ENCODE results near the gene WWOX. TPM values are rescaled to one million over a fixed set of nuclear protein-coding genes. Genes with fewer than 3 reads are reported as not detected.

The WWOX gene
- total RNA-seq, 1 donor from 2014 or later = 29.6 TPM

DNA sequence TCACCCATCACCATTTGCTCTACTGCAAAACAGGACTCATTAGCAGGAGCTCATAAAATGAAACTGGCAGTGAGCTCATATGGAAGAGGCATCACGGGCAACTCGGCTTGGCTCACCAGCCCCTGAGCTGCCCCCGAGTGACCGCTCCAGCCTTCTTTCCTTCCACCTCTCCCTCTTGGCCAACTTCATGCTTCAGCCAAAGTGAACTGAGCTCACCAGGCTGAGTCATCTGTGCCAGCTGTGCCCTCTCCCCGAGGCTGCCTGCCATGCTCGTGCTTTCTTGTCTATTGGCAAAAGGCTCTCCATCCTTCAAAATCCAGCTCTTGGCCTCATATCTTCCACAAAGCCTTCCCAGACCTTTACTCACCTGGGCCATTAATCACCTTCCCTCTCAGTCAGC is 391.4 kb downstream of the WWOX start:
- no peak for DNase-seq (ENCODE audit: low read depth)
- TF ChIP-seq, protein P1, sequence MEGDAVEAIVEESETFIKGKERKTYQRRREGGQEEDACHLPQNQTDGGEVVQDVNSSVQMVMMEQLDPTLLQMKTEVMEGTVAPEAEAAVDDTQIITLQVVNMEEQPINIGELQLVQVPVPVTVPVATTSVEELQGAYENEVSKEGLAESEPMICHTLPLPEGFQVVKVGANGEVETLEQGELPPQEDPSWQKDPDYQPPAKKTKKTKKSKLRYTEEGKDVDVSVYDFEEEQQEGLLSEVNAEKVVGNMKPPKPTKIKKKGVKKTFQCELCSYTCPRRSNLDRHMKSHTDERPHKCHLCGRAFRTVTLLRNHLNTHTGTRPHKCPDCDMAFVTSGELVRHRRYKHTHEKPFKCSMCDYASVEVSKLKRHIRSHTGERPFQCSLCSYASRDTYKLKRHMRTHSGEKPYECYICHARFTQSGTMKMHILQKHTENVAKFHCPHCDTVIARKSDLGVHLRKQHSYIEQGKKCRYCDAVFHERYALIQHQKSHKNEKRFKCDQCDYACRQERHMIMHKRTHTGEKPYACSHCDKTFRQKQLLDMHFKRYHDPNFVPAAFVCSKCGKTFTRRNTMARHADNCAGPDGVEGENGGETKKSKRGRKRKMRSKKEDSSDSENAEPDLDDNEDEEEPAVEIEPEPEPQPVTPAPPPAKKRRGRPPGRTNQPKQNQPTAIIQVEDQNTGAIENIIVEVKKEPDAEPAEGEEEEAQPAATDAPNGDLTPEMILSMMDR (conservative IDR thresholded peaks at IDR 0.05; ENCODE audit: low read depth, low read length) = no peak
- no peak overlapping the region for H3K4me3 ChIP-seq (ENCODE audit: low read depth, low read length)

DNA sequence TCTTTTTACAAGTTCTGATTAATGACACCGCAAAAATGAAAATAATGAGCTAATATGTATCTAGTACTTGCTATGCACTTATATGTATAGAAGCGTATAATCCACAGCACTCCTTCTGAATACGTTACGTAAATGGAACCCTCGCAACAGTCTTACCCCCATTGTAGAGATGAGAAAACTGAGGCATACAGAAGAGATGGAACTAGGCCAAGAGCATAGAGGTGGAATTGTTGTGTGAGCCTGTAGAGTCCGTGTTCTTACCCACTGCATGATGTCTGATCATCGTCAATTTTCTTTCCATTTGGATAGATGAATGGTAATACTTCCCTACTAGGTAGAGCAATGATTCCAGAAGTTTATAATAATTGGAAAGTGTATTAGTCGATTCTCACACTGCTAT is 394.1 kb downstream of the WWOX start:
- no peak for DNase-seq (ENCODE audit: low read depth)
- H3K4me3 ChIP-seq (ENCODE audit: low read depth, low read length) = no peak overlapping the region
- TF ChIP-seq, protein P1 (conservative IDR thresholded peaks at IDR 0.05; ENCODE audit: low read depth, low read length) = no peak

DNA sequence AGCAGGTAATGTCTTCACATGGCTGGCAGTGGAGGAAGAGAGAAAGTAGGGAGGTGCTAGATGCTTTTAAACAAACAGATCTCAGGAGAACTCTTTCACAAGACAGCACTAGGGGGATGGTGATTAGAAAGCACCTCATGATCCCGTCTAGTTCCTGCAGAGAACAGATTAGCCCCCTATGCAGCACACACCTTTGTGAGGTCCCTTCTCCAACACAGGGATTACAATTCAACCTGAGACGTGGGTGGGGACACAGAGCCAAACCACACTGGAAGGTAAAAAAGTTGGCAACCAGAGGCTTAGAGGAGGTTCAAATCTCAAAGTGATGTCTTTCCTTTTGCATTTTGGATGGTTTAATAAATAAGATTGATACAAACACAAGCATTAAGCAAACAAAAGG is 394.7 kb downstream of the WWOX start:
- no peak overlapping the region for H3K4me3 ChIP-seq (ENCODE audit: low read depth, low read length)
- DNase-seq (ENCODE audit: low read depth) = no peak
- TF ChIP-seq, protein P1 (conservative IDR thresholded peaks at IDR 0.05; ENCODE audit: low read depth, low read length) = no peak

DNA sequence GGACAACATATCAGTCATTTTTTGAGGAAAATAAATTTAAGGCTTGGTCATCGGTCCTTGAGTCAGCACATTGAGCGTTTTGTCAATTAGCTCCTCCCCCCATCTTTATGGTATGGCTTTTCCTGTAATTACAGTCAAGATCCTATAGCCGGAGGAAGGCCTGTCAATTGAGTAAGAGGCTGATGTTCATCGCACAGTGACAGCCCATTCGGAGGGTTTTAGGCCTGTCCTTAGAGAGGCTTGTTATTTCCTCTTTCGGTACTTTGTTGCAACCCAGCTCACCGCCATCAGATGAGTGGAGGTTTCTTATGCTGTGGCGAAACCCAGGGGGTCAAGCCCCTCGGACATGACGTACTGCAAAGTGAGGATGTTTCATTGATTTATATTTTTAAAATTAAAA is 395.2 kb downstream of the WWOX start:
- TF ChIP-seq, protein P1 (conservative IDR thresholded peaks at IDR 0.05; ENCODE audit: low read depth, low read length) = no peak
- no peak overlapping the region for H3K4me3 ChIP-seq (ENCODE audit: low read depth, low read length)
- DNase-seq (ENCODE audit: low read depth) = no peak

DNA sequence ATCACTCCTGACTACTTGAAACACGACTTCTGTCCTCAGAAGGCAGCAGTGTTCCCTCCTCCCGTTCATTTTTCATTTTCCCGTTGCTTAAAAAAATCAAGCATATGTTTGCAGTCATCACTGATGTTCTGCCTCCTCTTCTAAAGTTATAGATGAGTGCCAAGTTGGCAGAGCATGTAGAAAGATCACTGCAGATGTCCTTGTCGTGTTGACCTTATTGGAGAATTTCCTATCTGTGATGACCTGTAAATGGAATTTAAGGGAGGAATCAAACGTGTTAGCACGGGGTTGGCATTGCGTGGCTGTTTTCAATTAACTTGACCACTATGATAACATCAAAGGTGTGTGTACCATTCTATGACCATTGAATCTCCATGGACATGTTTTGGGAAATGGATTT is 396.7 kb downstream of the WWOX start:
- DNase-seq (ENCODE audit: low read depth) = no peak
- H3K4me3 ChIP-seq (ENCODE audit: low read depth, low read length) = no peak overlapping the region
- TF ChIP-seq, protein P1 (conservative IDR thresholded peaks at IDR 0.05; ENCODE audit: low read depth, low read length) = no peak

DNA sequence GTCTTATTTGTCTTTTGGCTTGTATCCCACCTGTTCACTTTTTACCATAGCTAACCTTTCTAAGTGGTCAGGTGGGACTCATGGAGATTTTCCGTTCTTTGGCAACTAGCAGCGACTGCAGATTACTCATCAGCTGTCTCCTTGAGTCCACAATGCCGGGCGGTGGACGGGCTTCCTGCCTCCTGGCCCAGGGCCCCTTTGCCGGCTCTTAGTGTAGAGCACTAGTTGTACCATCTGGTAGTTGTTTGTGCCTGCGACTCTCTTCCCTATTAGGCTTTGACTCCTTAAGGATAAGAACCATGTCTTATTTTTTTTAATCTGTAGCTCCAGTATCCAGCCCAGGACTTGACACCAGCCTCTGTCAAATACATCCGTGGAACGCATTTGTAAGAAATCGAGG is 399.9 kb downstream of the WWOX start:
- no peak overlapping the region for H3K4me3 ChIP-seq (ENCODE audit: low read depth, low read length)
- DNase-seq (ENCODE audit: low read depth) = no peak
- TF ChIP-seq, protein P1 (conservative IDR thresholded peaks at IDR 0.05; ENCODE audit: low read depth, low read length) = no peak

DNA sequence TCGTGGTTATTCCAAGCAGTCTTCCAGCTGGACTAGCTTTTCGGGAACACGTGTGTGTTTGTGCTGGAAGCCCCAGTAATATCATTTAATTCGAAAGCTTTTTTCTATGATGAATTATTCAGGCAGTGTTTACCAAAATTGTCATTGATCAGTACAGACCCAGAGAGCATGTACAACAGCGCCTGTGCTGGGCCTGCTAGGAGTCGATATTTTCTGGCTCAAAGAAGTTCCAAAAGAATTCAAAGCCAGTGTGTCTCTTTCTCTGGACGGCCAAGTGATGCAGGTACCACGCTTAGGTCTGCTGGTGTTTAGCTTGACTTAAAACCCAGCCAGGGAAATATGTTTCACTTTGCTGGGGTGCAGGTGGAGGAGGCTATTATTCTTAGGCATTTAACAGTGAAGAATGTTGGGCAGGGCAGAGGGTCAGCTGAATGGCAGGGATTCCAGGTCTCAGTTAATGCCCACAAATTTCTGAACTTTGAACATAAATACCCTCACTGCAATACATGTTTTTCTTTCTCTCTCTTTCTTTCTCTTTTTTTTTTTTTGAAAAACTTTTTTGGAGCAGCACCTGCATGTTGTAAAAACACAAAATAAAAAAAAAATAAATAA is 401.3 kb downstream of the WWOX start:
- DNase-seq (ENCODE audit: low read depth) = no peak
- TF ChIP-seq, protein P1 (conservative IDR thresholded peaks at IDR 0.05; ENCODE audit: low read depth, low read length) = no peak
- H3K4me3 ChIP-seq (ENCODE audit: low read depth, low read length) = no peak overlapping the region

Data from epithelial cell of proximal tubule (primary cell).